OCI-LY7 (cell line): ENCODE measurements around the gene RBM46.

ENCODE experiments used
- EZH2phosphoT487 ChIP-seq: fragments of 200-600 bp; sonication (generic); IDR thresholded peaks from 2 replicates; pipeline ENCODE4 v1.6.1; 2018; ENCODE audit warnings: low read depth, borderline replicate concordance, mild to moderate bottlenecking, mixed run types, antibody characterized with exemption, low read length, moderate library complexity, mixed read lengths
- TF ChIP-seq, protein P1 (sequence below): fragments of 200-600 bp; sonication (generic); conservative IDR thresholded peaks from 2 replicates; pipeline ENCODE4 v1.5.1; 2014; ENCODE audit warnings: mild to moderate bottlenecking, antibody characterized with exemption, low read length, moderate library complexity, mixed read lengths

DNA sequence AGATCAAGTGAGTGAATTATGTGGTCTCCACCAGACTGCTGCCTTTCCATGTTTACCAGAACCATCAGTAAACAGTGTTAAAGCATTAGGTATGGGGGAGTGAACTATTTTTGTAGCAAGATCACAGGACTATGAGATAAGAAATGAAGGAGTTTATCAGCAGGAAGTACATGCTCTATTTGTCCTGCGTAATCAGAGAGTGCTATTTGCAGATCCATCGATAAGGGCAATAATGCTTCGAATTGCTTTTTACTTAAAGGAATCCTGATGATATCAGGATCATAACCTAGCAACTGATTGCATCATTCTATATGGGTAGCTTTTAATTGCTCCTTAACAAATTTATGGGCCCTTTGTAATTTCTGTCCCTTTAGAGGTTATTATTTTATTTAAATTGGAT, 57.1 kb downstream of the RBM46 start:
- TF ChIP-seq, protein P1, sequence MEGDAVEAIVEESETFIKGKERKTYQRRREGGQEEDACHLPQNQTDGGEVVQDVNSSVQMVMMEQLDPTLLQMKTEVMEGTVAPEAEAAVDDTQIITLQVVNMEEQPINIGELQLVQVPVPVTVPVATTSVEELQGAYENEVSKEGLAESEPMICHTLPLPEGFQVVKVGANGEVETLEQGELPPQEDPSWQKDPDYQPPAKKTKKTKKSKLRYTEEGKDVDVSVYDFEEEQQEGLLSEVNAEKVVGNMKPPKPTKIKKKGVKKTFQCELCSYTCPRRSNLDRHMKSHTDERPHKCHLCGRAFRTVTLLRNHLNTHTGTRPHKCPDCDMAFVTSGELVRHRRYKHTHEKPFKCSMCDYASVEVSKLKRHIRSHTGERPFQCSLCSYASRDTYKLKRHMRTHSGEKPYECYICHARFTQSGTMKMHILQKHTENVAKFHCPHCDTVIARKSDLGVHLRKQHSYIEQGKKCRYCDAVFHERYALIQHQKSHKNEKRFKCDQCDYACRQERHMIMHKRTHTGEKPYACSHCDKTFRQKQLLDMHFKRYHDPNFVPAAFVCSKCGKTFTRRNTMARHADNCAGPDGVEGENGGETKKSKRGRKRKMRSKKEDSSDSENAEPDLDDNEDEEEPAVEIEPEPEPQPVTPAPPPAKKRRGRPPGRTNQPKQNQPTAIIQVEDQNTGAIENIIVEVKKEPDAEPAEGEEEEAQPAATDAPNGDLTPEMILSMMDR, result no peak
- TF ChIP-seq EZH2phosphoT487, result no peak
